H1 (cell line): Measurements from ENCODE around the gene STX12. TPM values are rescaled to one million over a fixed set of nuclear protein-coding genes. Genes with fewer than 3 reads are reported as not detected.

Source experiments
- BCL11A ChIP-seq, 2 experiments: IDR thresholded peaks; one replicate each; pipeline ENCODE4 v1.6.1; 2011; ENCODE audit warnings: low read depth in 2 of 2, low read length in 2 of 2, mild to moderate bottlenecking in 2 of 2
- BRCA1 ChIP-seq: IDR thresholded peaks from 2 replicates; pipeline ENCODE4 v1.6.1; 2012; ENCODE audit warnings: low read depth, low read length, improper control_type of control experiment
- CREB1 ChIP-seq: IDR thresholded peaks from 2 replicates; pipeline ENCODE4 v1.6.1; 2012; ENCODE audit warnings: inconsistent platforms
- EGR1 ChIP-seq: IDR thresholded peaks from 2 replicates; pipeline ENCODE4 v1.6.1; 2011; ENCODE audit warnings: low read depth, low read length, borderline replicate concordance
- FOSL1 ChIP-seq: IDR thresholded peaks from 2 replicates; pipeline ENCODE4 v1.6.1; 2011; ENCODE audit warnings: mild to moderate bottlenecking, low read depth, low read length, moderate library complexity; ENCODE audit not compliant: insufficient read depth
- JUND ChIP-seq: IDR thresholded peaks from 2 replicates; pipeline ENCODE4 v1.6.1; 2011; ENCODE audit warnings: mild to moderate bottlenecking, improper control_type of control experiment, low read length
- KDM4A ChIP-seq: IDR thresholded peaks from one replicate; pipeline ENCODE4 v1.7.1; 2012; ENCODE audit warnings: low read depth, mild to moderate bottlenecking, moderate library complexity, low read length, inconsistent platforms; ENCODE audit not compliant: severe bottlenecking
- KDM5A ChIP-seq: fragments of 200-600 bp; IDR thresholded peaks from 2 replicates; pipeline ENCODE4 v1.7.1; 2012; ENCODE audit warnings: mild to moderate bottlenecking, low read length, inconsistent platforms, mixed read lengths
- MAFK ChIP-seq: IDR thresholded peaks from 2 replicates; pipeline ENCODE4 v1.6.1; 2012; ENCODE audit warnings: low read depth, mild to moderate bottlenecking, improper control_type of control experiment, low read length
- NRF1 ChIP-seq: IDR thresholded peaks from 2 replicates; pipeline ENCODE4 v1.6.1; 2011; ENCODE audit warnings: mild to moderate bottlenecking, low read depth, low read length, improper control_type of control experiment
- POLR2A ChIP-seq, 2 experiments: IDR thresholded peaks; 1 replicate in 1 of 2; 2 replicates in 1 of 2; pipeline ENCODE4 v1.6.1; 2011; ENCODE audit warnings: low read depth in 2 of 2, low read length in 2 of 2, mild to moderate bottlenecking in 2 of 2; ENCODE audit errors: control extremely low read depth in 1 of 2
- POLR2AphosphoS5 ChIP-seq: IDR thresholded peaks from 2 replicates; pipeline ENCODE4 v1.6.1; 2011; ENCODE audit warnings: low read depth, low read length
- RBBP5 ChIP-seq: IDR thresholded peaks from 2 replicates; pipeline ENCODE4 v1.7.1; 2012; ENCODE audit warnings: low read depth, mild to moderate bottlenecking, inconsistent platforms, low read length, moderate library complexity, borderline replicate concordance
- RXRA ChIP-seq: IDR thresholded peaks from 2 replicates; pipeline ENCODE4 v1.6.1; 2011; ENCODE audit warnings: low read depth, mild to moderate bottlenecking, low read length, moderate library complexity; ENCODE audit not compliant: insufficient read depth
- SIX5 ChIP-seq: IDR thresholded peaks from 2 replicates; pipeline ENCODE4 v1.6.1; 2011; ENCODE audit warnings: mild to moderate bottlenecking, low read depth, low read length
- SP1 ChIP-seq: IDR thresholded peaks from 2 replicates; pipeline ENCODE4 v1.6.1; 2011; ENCODE audit warnings: low read depth, low read length
- SP4 ChIP-seq: IDR thresholded peaks from 2 replicates; pipeline ENCODE4 v1.6.1; 2012; ENCODE audit warnings: low read length, inconsistent platforms
- TAF1 ChIP-seq: IDR thresholded peaks from 2 replicates; pipeline ENCODE4 v1.6.1; 2011; ENCODE audit warnings: mild to moderate bottlenecking, low read depth, low read length
- TBP ChIP-seq: IDR thresholded peaks from 2 replicates; pipeline ENCODE4 v1.6.1; 2011; ENCODE audit warnings: low read depth, low read length, improper control_type of control experiment
- USF2 ChIP-seq: IDR thresholded peaks from 2 replicates; pipeline ENCODE4 v1.6.1; 2011; ENCODE audit warnings: low read length, improper control_type of control experiment
- polyA plus RNA-seq, 7 experiments: library from polyadenylated mRNA; depleted of rRNA in 3 of 7; stranded (reverse) in 5 of 7; unstranded in 2 of 7; fragments of >200 nt in 5 of 7; fragments of 200-250 nt in 2 of 7; gene quantifications; 1 replicate in 5 of 7; 2 replicates in 1 of 7; 4 replicates in 1 of 7; pipeline versions ENCODE4 v1.2.1 to v1.2.3, GENCODE V29; 2011 to 2013; ENCODE audit warnings: missing spikeins in 2 of 7, mixed read lengths in 2 of 7
- total RNA-seq: library from RNA; stranded (reverse); fragmentation: NEBNext Ultra II Directional; extraction: Animal tissue kit (Norgen Biotek cat#: 25700); gene quantifications from 2 replicates; pipeline ENCODE4 v1.2.1, GENCODE V29; 2021

Gene STX12
- total and polyA plus RNA-seq, 2 of the 8 experiments (the other 6 are each of a cell fraction or from before 2014, with no cell fraction given): 3.7 to 11.0 TPM

GRCh38 chr1:27830621-27831440 lies 57.8 kb downstream of the STX12 start, which contains the start of gene PPP1R8 (continued):
- TF ChIP-seq CREB1: peak; percentile 41
- no peak for TF ChIP-seq BCL11A (IDR thresholded peaks at IDR 0.05; ENCODE audit: low read depth in 2 of 2, low read length in 2 of 2)
- TF ChIP-seq TBP: peak; percentile 96
- 0 out of 2 replicates have a peak, but pooled peaks have one; percentile 47 for TF ChIP-seq FOSL1
- 0 out of 2 replicates have a peak, but pooled peaks have one; percentile 25 for TF ChIP-seq SP4
- peak; percentile 41 for TF ChIP-seq NRF1
- TF ChIP-seq EGR1: peak; percentile 52; the same call in 1 of the 2 replicates
- TF ChIP-seq BRCA1: no peak
- no peak for TF ChIP-seq RXRA
- peak; percentile 54 for TF ChIP-seq SP1
- peak; percentile 36; the same call in 1 of the 2 replicates for TF ChIP-seq JUND
- peak; percentile 54; the same call in 1 of the 2 replicates for TF ChIP-seq RBBP5
- TF ChIP-seq MAFK: no peak
- peak; percentile 100 for TF ChIP-seq TAF1
- TF ChIP-seq POLR2AphosphoS5: peak; percentile 94
- peak; percentile 50; the same call in 1 of the 2 replicates for TF ChIP-seq KDM5A
- TF ChIP-seq KDM4A: peak; percentile 66
- TF ChIP-seq USF2: peak; percentile 38; the same call in 1 of the 2 replicates
- peak; percentile 97 to 98 for TF ChIP-seq POLR2A (IDR thresholded peaks at IDR 0.05; ENCODE audit: control extremely low read depth in 1 of 2, low read depth in 2 of 2, low read length in 2 of 2)
- TF ChIP-seq SIX5: no peak
